GM18505 (cell line): ENCODE measurements around the gene FSTL4.

Experiments
- ATAC-seq: cut with Tn5 transposase; IDR thresholded peaks from one replicate; pipeline ENCODE4 v1.9.1; 2021; ENCODE audit not compliant: unreplicated experiment
- POLR2A ChIP-seq: IDR thresholded peaks from 4 replicates; pipeline ENCODE4 v1.6.1; 2011; ENCODE audit warnings: borderline replicate concordance; ENCODE audit not compliant: insufficient read depth, insufficient read length; ENCODE audit errors: extremely low read depth

Gene FSTL4

GRCh38 chr5:133637206-133637605 lies 24.9 kb upstream of the FSTL4 start:
- no peak for ATAC-seq
- no peak for TF ChIP-seq POLR2A

- ATAC-seq, result no peak
- no peak for TF ChIP-seq POLR2A
Measured at GRCh38 chr5:133635051-133635450, 22.7 kb upstream of the FSTL4 start.

- ATAC-seq, result no peak
- no peak for TF ChIP-seq POLR2A
Measured at GRCh38 chr5:133627180-133627579, 14.8 kb upstream of the FSTL4 start.

- ATAC-seq, result no peak
- no peak for TF ChIP-seq POLR2A
Measured at GRCh38 chr5:133624316-133624715, 12.0 kb upstream of the FSTL4 start.

GRCh38 chr5:133618141-133618540 lies 5.8 kb upstream of the FSTL4 start:
- no peak for TF ChIP-seq POLR2A
- ATAC-seq, result no peak

- no peak for ATAC-seq
- no peak for TF ChIP-seq POLR2A
Measured at GRCh38 chr5:133613743-133614142, 1.4 kb upstream of the FSTL4 start.

GRCh38 chr5:133613184-133613583 lies 843 bp upstream of the FSTL4 start:
- no peak for TF ChIP-seq POLR2A
- ATAC-seq, result no peak

GRCh38 chr5:133611357-133612248 lies 738 bp downstream of the FSTL4 start:
- no peak for TF ChIP-seq POLR2A

GRCh38 chr5:133610489-133611356 lies 1.6 kb downstream of the FSTL4 start:
- no peak for TF ChIP-seq POLR2A
- ATAC-seq, result no peak

More at GRCh38 chr5:133611357-133612248, 738 bp downstream of the FSTL4 start:
- no peak for ATAC-seq

GRCh38 chr5:133607451-133607850 lies 4.9 kb downstream of the FSTL4 start:
- TF ChIP-seq POLR2A, result no peak
- no peak for ATAC-seq

- no peak for ATAC-seq
- no peak for TF ChIP-seq POLR2A
Measured at GRCh38 chr5:133606835-133607234, 5.5 kb downstream of the FSTL4 start.

- no peak for TF ChIP-seq POLR2A
- no peak for ATAC-seq
Measured at GRCh38 chr5:133605323-133605722, 7.0 kb downstream of the FSTL4 start.

- no peak for ATAC-seq
- TF ChIP-seq POLR2A, result no peak
Measured at GRCh38 chr5:133603711-133604110, 8.6 kb downstream of the FSTL4 start.
